ENCODE data around the gene SLC30A9.

The SLC30A9 gene

DNA sequence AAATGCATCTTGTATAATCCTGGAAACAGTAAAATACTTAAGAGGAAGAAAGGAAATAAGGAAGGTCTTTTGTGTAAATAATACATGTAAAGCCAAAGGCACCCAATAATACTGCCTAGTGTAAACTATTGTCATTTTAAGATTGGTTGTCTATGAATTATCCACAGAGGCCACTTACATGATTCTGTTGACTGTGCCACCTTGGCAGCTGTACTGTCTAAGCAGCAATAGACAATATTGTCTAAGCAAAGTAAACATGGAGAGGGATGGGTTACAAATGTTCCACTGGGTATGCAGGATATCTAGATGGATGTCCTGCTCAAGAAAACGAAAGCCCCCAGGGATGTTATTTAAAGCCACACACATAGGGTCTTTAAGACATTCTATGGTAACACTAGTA is 142.7 kb downstream of the SLC30A9 start:
- no peak for DNase-seq (ENCODE audit: low read depth in 2 of 2, low spot score in 1 of 2)

DNA sequence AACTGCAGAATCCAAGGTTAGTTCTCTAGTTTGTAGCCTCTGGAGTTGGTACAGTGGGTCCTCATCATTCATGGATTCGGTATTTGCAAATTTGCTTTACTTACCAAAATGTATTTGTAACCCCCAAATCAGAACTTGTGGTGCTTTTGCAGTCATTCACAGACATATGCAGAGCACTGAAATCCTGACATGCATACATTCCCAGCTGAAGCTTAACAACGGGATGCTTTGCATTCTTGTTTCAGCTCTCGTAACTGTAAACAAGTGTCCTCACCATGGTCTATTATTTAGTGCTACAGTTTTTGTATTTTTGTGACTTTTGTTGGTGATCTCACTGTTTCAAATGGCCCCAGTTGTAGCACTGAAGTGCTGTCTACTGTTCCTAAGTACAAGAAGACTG is 146.0 kb downstream of the SLC30A9 start:
- DNase-seq (ENCODE audit: low read depth in 2 of 2, low spot score in 1 of 2), result no peak
